ENCODE results near the gene WDR4.
"Not testable (repeated sequence)": the region's sequence is repeated elsewhere in the genome, so short reads cannot be mapped to it uniquely, and the experiment has no call there.

The WDR4 gene

GRCh38 chr21:42839271-42840231, 39.8 kb downstream of the WDR4 start:
- DNase-seq (ENCODE audit: low read depth) = no peak

DNA sequence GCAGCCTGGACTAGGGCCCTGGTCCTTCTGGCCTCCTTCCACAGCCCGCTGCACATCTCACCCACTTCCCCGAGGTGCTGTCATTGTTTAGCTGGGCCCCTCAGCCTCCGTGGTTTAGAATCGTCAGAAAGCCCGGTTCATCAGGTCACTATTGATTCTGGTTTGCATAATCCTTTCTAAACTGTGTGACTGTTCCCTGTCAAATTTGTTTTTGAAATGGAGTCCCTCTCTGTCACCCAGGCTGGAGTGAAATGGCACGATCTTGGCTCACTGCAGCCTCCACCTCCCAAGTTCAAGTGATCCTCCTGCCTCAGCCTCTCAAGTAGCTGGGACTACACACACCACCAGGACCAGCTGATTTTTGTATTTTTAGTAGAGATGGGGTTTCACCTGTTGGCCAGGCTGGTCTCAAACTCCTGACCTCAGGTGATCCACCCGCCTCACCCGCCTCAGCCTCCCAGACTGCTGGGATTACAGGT, 41.1 kb downstream of the WDR4 start:
- not testable (repeated sequence) for DNase-seq (ENCODE audit: low read depth)

DNA sequence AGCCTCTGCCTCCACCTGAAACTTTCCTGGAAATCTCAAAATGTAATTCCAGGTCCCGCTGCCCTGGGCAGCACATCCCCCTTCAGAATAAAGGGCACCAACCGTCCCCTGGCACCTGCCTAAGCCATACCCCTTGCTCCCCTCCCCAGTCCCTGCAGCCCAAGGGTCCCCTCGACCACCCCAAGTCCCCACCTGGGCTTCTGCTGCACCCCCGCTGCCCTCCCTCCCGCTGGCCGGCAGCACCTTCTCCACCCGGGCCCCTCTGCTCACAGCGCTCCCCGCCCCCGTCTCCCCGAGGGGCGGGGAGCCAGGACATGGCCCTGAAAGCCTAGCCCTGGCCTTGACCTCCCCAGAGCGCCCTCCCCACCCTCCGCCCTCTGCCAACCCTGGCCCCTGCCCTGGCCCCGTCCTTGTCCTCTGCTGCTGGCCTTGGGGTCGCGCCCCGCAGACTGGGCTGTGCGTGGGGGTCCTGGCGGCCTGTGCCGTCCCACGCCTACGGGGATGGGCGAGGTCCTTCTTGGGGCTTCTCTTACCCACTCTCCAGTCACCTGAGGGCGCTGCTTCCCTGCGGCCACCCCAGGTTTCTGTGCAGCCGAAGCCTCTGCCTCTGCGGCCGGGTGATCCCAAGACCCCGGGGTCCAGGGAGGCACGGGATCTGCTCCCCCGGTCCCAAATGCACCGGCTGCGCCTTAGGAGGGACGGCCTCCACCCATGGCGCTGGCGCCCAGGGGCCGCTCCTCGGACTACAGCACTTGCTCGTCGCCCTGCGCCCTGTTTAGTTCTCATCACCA, 41.7 kb downstream of the WDR4 start:
- DNase-seq (ENCODE audit: low read depth) = no peak

DNA sequence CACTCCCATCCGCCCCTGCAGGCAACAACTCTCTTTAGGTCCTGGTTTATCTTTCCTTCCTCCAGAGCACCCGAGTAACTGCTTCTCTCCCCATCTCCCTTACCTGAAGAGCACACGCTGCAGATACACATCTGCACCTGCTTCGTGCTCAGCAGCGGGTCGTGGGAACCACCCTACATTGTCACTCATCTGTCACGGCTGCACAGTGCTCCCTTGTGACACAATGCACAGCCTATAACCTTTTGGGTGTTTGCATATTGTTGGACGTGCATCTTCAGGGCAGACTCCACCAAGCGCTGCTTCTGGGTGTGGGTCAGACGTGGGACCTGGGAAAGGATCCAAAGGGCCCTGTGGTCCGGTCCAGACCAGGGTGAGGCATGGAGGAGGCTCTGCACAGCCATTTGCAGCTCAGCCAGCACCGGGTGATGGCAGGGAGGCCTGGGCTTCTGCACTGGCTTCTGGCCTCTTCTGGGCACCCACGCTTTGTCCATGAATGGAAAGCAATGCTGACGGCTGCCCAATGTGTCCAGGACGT, 42.5 kb downstream of the WDR4 start:
- DNase-seq (ENCODE audit: low read depth) = no peak

DNA sequence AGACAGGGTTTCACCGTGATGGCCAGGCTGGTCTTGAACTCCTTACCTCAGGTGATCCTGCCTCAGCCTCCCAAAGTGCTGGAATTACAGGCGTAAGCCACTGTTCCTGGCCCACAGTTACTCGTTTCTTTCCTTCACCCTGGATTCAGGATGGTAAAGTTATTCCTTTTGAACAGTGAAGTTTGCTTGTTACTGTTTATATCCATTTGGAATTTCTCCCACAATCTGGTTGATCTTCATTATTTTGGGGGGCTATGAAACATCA, 43.0 kb downstream of the WDR4 start:
- no peak for DNase-seq (ENCODE audit: low read depth)

- DNase-seq (ENCODE audit: low read depth) = no peak
Measured at GRCh38 chr21:42835611-42836401, 43.5 kb downstream of the WDR4 start.

DNA sequence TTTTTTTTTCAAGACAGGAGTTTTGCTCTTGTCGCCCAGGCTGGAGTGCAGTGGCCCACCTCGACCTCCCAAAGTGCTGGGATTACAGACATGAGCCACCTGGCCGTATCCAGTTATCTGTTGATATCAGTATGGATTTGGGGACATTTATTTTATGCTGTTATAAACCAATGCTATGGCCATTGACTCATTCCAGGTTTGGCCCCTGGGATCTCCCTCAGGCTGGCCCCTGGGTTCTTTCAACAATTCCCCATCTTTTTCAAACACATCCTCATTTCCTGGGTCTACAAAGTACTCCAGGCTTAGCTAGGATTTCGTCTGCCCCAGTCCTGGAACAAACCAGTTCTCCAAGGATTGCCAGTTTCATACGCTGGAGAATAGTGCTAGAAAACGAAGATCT, 44.1 kb downstream of the WDR4 start:
- no peak for DNase-seq (ENCODE audit: low read depth)

GRCh38 chr21:42834726-42835191, 44.6 kb downstream of the WDR4 start:
- no peak for DNase-seq (ENCODE audit: low read depth)

DNA sequence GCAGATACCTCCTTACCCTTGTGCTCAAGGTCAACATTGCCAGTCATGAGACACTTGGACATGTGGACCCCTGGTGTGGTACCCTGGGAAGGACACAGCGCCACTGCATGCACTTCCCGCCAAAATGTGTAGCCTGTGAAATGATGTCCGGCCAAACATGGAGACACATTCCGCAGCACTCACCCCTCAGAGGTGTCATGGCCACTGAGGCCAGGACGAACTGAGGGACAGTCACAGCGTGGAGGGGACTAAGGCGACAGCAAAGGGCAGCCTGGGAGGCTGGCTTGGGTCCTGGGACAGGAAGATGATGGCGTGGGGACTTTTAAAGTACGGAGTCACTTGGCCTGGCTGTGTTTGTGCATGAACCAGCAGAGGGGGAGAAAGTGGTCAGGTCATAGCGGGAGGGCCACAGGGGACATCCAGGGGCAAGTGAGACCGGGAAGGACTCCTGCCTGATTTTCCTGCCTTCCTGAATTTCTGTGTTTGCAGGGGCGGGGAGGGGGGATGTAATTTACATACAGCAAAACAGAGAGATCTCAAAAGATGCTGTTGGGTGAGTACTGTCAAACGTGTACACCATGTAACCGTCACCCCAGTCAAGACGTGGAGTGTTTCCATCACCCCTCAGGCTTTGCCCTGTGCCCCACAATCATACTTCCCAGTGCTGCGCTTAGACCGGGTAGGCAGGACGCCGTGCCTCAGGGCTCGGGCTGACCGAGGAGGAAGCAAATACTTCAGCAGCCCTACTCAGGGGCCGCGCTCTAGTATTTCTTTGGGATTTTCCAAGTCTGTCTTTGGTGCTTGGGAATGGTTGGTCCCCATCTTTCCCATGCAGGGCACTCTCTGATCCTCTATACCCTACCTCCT, 45.2 kb downstream of the WDR4 start:
- no peak for DNase-seq (ENCODE audit: low read depth)

GRCh38 chr21:42833439-42833815, 45.9 kb downstream of the WDR4 start:
- DNase-seq (ENCODE audit: low read depth) = peak; percentile 32

GRCh38 chr21:42832321-42832630, 47.1 kb downstream of the WDR4 start:
- not testable (repeated sequence) for DNase-seq (ENCODE audit: low read depth)

GRCh38 chr21:42830456-42831455, 48.6 kb downstream of the WDR4 start:
- DNase-seq (ENCODE audit: low read depth) = no peak

- no peak for DNase-seq (ENCODE audit: low read depth)
Measured at GRCh38 chr21:42829954-42830353, 49.4 kb downstream of the WDR4 start.

GRCh38 chr21:42829417-42829816, 49.9 kb downstream of the WDR4 start:
- no peak for DNase-seq (ENCODE audit: low read depth)

DNA sequence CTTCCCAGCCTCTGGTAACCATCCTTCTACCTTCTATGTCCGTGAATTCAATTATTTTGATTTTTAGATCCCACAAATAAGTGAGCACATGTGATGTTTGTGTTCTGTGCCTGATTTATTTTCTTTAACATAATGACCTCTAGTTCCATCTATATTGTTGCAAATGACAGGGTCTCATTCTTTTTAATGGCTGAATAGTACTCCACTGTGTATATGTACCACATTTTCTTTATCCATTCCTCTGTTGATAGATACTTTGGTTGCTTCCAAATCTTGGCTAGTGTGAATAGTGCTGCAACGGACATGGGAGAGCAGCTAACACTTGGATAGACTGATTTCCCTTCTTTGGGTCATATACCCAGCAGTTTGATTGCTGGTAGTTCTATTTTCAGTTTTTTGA, 51.8 kb downstream of the WDR4 start:
- no peak for DNase-seq (ENCODE audit: low read depth)

GRCh38 chr21:42820616-42821465, 58.5 kb downstream of the WDR4 start:
- no peak for DNase-seq (ENCODE audit: low read depth)

GRCh38 chr21:42819861-42820615, 59.3 kb downstream of the WDR4 start:
- DNase-seq (ENCODE audit: low read depth) = no peak

DNA sequence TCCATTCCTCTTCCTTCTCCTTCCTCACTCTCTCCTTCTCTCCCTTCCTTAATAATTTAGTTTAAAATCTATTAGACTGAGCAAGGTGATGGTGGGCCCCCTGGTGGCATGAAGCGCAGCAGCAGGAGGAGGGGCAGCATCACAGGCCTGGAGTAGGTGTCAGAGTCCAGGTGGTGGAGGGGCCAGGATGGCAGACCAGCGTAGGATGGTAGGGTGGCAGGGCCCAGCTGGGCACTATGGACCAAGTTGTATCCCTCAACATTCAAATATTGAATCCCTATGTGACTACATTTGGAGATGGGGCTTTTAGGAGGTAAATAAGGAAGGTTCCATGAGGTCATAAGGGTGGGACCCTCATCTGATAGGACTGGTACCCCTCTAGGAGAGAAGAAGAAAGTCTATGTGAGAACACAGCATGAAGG, 61.0 kb downstream of the WDR4 start:
- peak; percentile 48 for DNase-seq (ENCODE audit: low read depth)

Measured in T follicular helper cell (primary cell).